Activated CD8-positive, alpha-beta memory T cell treated with anti-CD3 and anti-CD28 coated beads, Interleukin-2, amount 50 U/mL, for 4 hours (primary cell): ENCODE measurements around the gene RSPO4.
"Not testable (repeated sequence)": the region's sequence is repeated elsewhere in the genome, so short reads cannot be mapped to it uniquely, and the experiment has no call there.

Source experiments
- DNase-seq: peaks from one replicate; pipeline ENCODE4 v3.0.0-alpha.2; 2020

RSPO4 gene

GRCh38 chr20:1003920-1004697 lies 2.0 kb upstream of the RSPO4 start:
- DNase-seq: no peak

- DNase-seq: no peak
Observed at GRCh38 chr20:1002682-1003561, 811 bp upstream of the RSPO4 start.

DNA sequence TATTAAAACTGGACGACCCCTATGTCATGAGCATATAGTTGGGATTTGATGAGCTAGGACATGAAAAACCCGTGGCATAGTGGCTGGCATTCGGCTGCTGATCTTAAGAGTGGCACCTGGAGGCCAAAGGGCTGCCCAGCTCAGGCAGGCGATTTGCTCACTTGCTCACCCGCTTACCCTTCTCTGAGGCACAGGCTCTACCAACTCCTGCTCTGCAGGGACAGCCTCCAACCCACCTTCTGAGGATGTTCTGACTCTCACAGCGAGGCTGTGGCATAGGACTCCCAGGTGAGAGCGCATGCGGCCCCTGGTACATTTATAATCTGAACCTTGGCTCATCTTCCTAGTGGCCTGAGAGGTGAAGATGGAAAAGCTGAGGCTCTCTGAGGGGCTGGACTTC lies 995 bp downstream of the RSPO4 start:
- no peak for DNase-seq

GRCh38 chr20:998231-998830 lies 3.8 kb downstream of the RSPO4 start:
- DNase-seq: no peak

- no peak for DNase-seq
Observed at GRCh38 chr20:997486-997885, 4.6 kb downstream of the RSPO4 start.

DNA sequence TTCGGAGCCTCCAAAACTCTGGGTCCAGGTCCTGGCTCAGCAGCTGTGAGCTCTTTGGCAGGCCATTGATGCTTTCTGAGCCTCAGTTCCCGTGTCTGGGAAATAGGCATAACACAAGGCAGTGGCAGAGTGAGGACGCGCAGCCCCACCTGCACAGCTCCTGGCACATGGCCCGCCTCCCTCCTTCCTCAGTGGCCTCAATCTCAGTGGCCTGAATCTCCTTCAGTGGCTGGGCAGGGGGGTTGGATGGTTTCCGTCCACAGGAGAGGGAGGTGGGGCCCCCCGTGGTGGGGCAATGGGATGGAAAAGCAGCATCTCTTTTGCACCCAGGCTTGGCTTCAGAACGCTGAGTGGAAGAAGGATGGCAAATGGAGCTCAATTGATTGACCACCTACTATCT lies 5.1 kb downstream of the RSPO4 start:
- no peak for DNase-seq

- no peak for DNase-seq
Observed at GRCh38 chr20:995170-995569, 6.9 kb downstream of the RSPO4 start.

- no peak for DNase-seq
Observed at GRCh38 chr20:992801-993535, 9.1 kb downstream of the RSPO4 start.

DNA sequence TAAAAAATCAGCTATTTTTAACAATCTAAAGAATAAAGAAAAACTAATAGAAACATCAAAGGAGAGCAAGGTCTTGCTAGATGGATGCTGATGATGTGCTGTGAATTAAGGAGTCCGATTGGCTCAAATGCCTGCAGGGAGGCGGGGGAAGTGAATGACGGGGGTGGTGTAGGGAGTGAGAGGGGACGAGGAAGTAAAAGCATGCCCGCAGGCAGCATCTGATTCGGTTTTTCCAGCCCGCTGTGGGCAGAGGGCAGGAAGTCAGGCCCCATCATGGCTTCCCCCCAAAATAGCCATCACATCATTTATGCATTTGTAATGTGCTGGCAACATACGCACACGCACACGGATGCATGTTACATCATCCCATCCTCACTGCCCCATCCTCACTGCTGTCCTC lies 10.3 kb downstream of the RSPO4 start:
- no peak for DNase-seq

GRCh38 chr20:990293-990959 lies 11.7 kb downstream of the RSPO4 start:
- no peak for DNase-seq

DNA sequence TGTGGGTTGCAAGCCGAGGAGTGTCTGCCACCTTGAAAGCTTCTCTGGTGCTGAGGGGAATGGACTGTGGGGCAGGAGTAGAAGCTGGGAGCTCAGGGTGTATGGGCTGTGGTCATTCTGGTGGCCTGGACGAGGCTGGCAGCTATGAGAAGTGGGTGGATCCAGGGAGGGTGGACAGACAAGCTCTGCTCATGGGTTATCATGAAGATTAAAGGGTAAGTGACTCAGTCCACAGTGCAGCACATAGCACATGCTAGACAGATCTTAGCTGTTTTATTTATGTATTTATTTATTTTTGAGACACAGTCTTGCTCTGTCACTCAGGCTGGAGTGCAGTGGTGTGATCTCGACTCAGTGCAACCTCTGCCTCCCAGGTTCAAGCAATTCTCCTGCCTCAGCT lies 13.8 kb downstream of the RSPO4 start:
- DNase-seq: no peak

DNA sequence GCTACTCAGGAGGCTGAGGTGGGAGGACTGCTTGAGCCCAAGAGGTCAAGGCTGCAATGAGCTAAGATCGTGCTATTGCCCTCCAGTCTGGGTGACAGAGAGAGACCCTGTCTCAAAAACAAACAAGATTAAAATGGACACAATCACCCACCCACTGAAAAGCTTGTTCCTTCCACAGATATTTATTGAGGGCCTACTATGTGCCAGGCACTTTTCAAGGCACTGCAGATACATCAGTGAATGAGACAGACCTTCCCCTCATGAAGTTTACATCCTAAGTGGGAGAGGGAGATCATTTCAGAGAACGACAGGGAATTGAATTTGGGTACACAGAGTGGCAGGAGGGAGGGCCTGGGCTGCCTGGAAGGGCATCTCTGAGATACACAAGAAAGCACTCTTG lies 14.4 kb downstream of the RSPO4 start:
- no peak for DNase-seq

DNA sequence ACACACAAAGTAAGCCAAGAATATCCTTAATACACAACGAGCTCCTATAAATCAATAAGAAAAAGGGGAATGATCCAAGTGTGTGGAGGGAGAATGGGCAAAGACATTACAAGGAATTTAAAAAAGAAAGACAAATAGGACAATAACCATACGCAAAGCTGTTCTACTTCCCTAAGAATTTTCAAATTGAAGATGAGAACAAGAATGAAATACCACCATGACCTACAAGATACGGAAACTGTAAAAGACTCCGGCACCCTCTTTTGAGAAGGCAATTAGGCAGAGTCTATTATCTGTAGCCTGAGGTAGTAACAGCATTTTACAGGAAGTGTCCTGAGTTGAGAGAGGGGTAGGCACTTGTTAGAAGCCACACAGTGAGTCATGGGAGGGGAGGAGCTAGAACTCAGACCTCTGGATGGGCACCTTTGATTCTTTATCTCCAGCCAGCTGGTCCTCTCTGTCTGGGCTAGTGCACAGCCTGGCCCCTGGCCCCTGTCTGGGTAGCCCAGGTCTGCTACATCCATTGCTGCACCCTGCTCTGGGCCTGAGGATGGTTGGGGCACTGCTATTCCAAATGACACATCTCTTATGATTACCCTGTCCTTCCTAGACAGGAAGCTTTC lies 15.3 kb downstream of the RSPO4 start:
- DNase-seq: no peak

DNA sequence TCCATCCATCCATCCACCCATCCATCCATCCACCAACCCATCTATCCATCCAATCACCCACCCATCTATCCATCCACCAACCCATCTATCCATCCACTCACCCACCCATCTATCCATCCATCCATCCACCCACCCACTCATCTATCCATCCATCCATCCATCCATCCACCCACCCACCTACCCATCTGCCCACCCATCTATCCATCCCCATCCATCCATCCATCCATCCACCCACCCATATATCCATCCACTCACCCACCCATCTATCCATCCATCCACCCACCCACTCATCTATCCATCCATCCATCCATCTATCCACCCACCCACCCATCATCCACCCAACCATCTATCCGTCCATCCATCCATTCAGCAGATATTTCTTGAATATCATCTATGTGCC lies 17.1 kb downstream of the RSPO4 start:
- DNase-seq: not testable (repeated sequence)

DNA sequence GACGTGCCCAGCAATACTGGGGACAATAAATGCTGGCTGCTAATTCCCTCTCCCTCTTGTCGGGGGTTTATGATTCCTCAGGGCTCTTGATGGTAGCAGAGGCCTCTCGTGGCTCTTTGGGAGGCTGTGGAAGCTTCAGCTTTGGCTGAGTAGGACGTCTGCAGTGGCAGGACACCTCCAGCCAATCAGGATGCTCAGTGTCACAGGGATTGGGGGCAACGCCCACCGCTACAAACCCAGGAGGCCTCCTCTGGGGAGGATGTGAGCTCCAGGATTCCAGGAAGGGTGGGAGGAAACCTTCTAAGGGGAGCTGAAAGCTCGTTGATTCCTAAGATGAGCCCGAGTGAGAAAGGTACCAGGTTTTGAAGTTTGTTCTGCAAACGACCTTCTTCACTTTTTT lies 19.4 kb downstream of the RSPO4 start:
- DNase-seq: no peak

DNA sequence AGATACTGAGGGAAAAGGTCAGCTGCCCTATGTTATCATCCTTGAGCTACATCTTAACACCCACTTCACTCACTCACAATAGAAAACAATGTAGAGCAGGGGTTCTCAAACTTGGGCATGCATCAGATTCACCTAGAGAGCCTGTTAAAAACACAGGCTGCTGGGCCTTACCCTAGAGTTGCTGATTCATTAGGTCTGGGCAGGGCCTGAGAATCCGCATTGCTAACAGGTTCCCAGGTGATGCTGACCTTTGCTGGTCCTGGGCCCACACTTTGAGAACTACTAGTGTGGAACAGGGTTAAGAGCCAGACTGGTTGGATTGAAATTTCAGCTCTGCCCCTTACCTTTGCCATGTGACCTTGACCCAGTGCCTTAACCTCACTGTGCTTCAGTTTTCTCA lies 25.1 kb downstream of the RSPO4 start:
- no peak for DNase-seq

DNA sequence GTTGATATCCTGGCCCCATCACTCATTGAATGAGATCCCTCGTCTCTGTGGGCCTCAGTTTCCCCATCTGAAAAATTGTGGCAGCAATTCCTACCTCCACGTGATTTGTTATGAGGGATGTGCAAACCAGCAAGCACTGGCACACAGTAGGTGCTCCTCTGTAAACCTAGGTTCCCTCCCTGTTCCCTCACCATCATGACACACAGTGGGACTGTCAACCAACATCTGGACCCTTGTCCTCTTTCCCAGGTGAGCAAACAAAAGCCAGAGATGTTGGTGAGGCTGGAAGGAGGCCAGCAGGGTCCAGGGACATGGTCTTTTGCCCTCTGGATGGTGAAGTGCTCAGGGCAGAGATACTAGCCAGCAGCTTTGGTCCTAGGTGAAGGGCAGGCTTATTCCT lies 26.1 kb downstream of the RSPO4 start:
- DNase-seq: no peak

- no peak for DNase-seq
Observed at GRCh38 chr20:973785-974194, 28.3 kb downstream of the RSPO4 start.

DNA sequence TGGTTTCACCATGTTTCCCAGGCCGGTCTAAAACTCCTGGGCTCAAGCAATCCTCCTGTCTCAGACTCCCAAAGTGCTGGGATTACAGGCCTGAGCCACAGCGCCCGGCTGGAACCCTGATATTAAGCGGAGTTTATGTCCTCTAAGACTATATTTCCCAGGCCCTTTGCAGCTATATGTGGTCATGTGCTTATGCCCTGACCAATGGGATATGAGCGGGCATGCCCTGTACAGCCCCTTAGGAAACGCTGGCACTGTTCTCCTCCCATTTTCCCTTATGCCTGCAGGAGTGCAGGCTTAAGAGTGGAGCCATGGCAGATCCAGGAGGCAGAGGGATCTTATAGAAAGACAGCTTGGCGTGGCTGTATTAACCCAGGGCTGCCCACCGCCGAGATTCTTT lies 29.9 kb downstream of the RSPO4 start:
- no peak for DNase-seq

DNA sequence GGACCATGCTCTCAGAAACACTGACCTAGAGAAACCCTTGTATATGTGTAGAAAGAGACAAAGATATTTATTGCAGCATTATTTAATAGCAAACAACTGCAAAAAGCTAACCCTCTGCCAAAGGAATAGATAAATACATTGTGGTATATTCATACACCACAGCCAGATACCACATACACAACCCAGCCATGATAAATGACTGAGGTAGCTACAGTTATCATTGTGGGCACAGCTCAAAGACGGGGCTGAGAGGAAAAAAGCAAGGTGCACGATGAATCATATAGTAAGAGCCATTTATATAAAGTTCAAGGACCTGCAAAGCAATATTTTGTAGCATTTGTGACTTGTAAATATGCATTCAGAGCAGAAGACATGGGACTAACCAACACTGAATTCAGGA lies 30.8 kb downstream of the RSPO4 start:
- no peak for DNase-seq

- no peak for DNase-seq
Observed at GRCh38 chr20:969868-970267, 32.2 kb downstream of the RSPO4 start.
